ENCODE data around the gene DOCK4. TPM values are rescaled to one million over a fixed set of nuclear protein-coding genes. Genes with fewer than 3 reads are reported as not detected.

Gene DOCK4
- total RNA-seq, 1 donor from 2014 or later = 14.9 TPM

GRCh38 chr7:112105584-112106530 is 100.3 kb downstream of the DOCK4 start:
- ATAC-seq (ENCODE audit: poor library complexity) (no peak), DNase-seq (no peak)
- intact Hi-C loops (cut with DNase I) = no loop called here

GRCh38 chr7:112104120-112104519 is 102.1 kb downstream of the DOCK4 start:
- no peak for ATAC-seq (ENCODE audit: poor library complexity)
- intact Hi-C loops (cut with DNase I) = no loop called here
- no peak for DNase-seq

DNA sequence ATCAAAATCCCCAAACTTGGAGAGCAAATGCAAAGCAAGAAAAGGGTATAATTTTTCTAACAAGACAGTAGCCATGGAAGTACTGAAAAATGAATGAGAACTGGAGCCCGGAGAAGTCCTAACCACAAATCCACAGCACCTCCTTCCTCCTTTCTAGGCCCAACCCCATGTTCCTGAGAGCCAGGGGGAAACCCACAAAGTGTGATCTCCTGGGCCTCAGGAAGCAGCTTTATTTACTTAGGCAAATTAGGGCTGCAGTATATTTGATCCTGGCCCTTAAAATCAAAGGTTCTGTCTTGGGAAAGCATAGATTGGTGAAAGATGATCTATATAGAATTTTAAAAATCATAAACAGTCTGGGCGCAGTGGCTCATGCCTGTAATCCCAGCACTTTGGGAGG is 103.0 kb downstream of the DOCK4 start:
- DNase-seq (no peak), ATAC-seq (ENCODE audit: poor library complexity) (no peak)
- intact Hi-C loops (cut with DNase I) = no loop called here

DNA sequence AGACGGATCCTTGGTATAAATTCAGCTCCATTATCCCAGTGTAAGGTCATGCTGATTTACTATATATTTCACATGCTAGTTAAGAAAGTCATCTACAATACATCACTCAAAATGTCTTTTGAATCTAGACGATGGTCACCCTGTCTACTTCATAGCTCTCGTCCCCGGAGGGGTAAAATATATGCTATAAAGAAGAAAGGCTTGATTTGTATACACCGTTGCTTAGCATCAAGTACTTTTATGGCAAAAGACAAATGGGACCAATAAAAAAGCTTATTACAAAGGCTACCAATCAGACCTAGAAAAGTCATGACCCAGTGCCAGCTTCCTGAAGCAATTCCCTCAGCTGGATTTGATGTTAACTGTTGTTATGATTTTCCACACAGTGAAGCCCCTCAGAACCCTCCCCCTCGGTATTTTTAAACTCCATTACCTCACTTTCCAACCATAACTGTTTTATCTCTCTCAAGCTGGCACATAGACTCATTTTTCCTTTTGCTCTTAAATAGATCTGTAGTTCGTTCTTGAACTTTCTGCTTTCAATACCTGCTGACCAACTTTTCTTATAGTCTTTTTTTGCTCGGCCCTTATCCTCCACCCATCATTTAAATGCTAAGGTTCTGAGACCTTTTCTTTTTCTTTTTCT is 104.9 kb downstream of the DOCK4 start:
- no peak for ATAC-seq (ENCODE audit: poor library complexity)
- intact Hi-C loops (cut with DNase I) = no loop called here

DNA sequence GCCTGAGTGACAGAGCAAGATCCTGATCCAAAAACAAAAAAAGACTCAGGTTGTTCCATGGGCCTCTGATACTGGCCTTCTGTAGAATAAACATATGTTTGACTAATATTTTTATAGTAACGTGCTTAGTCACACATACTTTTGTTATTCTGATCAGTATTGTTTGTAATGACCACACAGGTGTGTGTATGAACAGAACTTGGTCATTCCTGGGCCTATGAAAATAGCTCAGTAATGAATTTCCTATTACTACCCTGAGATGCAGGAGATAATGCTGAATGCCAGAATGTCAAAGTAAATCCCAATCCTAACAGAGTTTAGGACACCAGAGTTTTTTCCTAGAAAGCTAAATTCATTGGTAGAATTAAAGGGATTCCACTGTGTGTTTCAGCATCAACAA is 108.7 kb downstream of the DOCK4 start:
- no peak for DNase-seq
- intact Hi-C loops (cut with DNase I) = no loop called here
- ATAC-seq (ENCODE audit: poor library complexity) = no peak

More for the DNA sequence above, 104.9 kb downstream of the DOCK4 start:
- DNase-seq = no peak

GRCh38 chr7:112093409-112093808 is 112.8 kb downstream of the DOCK4 start:
- no peak for ATAC-seq (ENCODE audit: poor library complexity)
- intact Hi-C loops (cut with DNase I) = no loop called here
- DNase-seq = no peak

GRCh38 chr7:112092709-112093395 is 113.3 kb downstream of the DOCK4 start:
- intact Hi-C loops (cut with DNase I) = no loop called here
- ATAC-seq (ENCODE audit: poor library complexity) (no peak), DNase-seq (no peak)

GRCh38 chr7:112092306-112092705 is 113.9 kb downstream of the DOCK4 start:
- intact Hi-C loops (cut with DNase I) = no loop called here
- ATAC-seq (ENCODE audit: poor library complexity) (no peak), DNase-seq (no peak)

DNA sequence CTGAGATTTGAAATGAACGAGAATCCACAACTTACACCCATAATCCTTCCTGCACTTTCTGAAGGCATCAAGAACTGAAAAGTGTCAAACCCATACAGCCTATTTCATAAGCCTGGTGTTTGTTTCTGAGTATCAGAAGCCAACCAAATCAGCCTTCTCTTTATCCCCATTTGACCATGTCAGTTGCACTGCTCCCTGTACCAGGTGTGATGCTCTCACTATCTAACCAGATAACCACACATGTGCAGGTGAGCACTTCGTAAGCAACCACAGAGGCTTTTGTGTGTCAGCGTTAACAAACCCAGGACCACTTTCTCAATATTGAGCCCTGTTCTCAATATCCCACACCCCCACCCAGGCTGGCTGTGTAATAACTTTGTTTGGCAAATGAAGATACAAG is 114.4 kb downstream of the DOCK4 start:
- ATAC-seq (ENCODE audit: poor library complexity) = no peak

DNA sequence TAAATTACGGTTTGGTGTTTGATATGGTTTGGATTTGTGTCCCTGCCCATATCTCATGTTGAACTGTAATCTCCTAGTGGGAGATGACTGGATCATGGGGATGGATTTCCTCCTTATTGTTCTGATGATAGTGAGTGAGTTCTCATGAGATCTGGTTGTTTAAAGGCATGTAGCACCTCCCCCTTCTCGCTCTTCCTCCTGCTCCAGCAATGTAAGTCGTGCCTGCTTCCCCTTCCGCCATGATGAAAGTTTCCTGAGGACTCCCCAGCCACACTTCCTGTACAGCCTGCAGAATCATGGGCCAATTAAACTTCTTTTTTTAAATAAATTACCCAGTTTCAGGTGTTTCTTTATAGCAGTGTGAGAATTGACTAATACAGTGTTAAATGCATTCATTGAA is 116.6 kb downstream of the DOCK4 start:
- intact Hi-C loops (cut with DNase I) = no loop called here

More for the DNA sequence above, 114.4 kb downstream of the DOCK4 start:
- DNase-seq = no peak
- intact Hi-C loops (cut with DNase I) = no loop called here

GRCh38 chr7:112088484-112089016 is 117.6 kb downstream of the DOCK4 start:
- intact Hi-C loops (cut with DNase I) = no loop called here
- no peak for ATAC-seq (ENCODE audit: poor library complexity)
- DNase-seq = no peak

More for the DNA sequence above, 116.6 kb downstream of the DOCK4 start:
- ATAC-seq (ENCODE audit: poor library complexity) = no peak
- peak; percentile 43 for DNase-seq

DNA sequence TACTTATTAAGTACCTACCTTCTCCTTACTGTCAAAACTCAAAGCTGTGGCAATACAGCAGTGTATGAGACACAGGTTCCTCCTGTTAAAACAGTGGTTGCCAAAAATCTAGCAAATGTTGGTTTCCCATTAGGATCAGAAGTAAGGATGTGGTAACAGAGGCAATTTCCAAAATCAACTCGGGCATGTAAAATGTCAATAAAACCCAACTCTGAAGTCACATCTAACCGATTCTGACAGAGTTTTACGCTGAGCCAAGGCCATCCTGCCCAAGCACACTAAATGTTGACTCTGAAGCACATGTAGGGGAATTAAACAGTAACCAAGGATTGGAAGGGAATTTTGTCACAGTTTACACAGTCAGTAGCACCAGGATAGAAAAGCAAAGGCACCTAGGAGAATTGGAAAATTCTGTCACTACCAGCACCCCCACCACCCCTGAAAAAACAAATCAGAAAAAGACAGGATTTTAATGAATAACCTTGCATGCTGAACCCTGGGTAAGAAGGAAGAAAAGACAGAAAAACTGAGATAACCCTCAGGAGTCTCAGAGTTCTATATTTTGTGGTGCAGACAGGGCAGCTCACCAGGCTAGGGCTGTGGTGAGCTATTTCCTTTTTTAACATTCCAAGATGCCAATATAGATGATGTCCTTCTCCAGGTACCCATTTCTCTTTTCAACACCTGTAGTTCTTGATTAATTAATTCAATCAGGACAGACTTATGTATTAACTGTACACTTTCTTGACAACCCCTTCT is 119.5 kb downstream of the DOCK4 start:
- DNase-seq (no peak), ATAC-seq (ENCODE audit: poor library complexity) (no peak)
- intact Hi-C loops (cut with DNase I) = no loop called here

GRCh38 chr7:112084520-112084971 is 121.7 kb downstream of the DOCK4 start:
- DNase-seq = no peak
- peak; percentile 45 for ATAC-seq (ENCODE audit: poor library complexity)
- intact Hi-C loops (cut with DNase I) = no loop called here

GRCh38 chr7:112083776-112084355 is 122.3 kb downstream of the DOCK4 start:
- DNase-seq = no peak
- ATAC-seq (ENCODE audit: poor library complexity) = no peak
- intact Hi-C loops (cut with DNase I) = no loop called here

DNA sequence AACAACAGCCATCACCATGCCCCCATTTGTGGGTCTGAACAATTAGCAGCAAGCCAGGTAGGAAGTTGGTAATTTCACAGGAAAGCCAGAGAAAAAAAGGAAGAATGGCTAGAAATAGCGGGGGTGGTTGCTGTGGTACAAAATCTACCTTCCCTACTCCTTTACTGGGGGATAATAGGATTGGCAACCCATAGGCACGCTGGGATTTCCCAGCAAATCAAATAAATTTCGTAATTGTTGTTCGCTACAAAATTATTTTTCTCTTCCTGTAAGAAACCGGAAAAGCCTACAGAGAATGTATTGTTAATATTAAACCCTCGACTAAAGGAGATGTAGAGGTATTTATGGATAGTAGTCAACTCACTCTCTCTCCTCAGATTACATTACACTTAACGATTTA is 123.9 kb downstream of the DOCK4 start:
- ATAC-seq (ENCODE audit: poor library complexity) (no peak), DNase-seq (no peak)
- intact Hi-C loops (cut with DNase I) = no loop called here

GRCh38 chr7:112081778-112082177 is 124.4 kb downstream of the DOCK4 start:
- DNase-seq = no peak
- peak; percentile 30 for ATAC-seq (ENCODE audit: poor library complexity)
- intact Hi-C loops (cut with DNase I) = no loop called here

GRCh38 chr7:112080978-112081377 is 125.2 kb downstream of the DOCK4 start:
- ATAC-seq (ENCODE audit: poor library complexity) = peak; percentile 54
- DNase-seq = no peak
- intact Hi-C loops (cut with DNase I) = no loop called here

GRCh38 chr7:112080441-112080840 is 125.8 kb downstream of the DOCK4 start:
- DNase-seq = no peak
- peak; percentile 64 for ATAC-seq (ENCODE audit: poor library complexity)
- intact Hi-C loops (cut with DNase I) = no loop called here
